ENCODE measurements around the gene SLC26A2. TPM values are rescaled to one million over a fixed set of nuclear protein-coding genes. Genes with fewer than 3 reads are reported as not detected.

Gene SLC26A2
- total RNA-seq, 1 donor from 2014 or later: 1.8 TPM

DNA sequence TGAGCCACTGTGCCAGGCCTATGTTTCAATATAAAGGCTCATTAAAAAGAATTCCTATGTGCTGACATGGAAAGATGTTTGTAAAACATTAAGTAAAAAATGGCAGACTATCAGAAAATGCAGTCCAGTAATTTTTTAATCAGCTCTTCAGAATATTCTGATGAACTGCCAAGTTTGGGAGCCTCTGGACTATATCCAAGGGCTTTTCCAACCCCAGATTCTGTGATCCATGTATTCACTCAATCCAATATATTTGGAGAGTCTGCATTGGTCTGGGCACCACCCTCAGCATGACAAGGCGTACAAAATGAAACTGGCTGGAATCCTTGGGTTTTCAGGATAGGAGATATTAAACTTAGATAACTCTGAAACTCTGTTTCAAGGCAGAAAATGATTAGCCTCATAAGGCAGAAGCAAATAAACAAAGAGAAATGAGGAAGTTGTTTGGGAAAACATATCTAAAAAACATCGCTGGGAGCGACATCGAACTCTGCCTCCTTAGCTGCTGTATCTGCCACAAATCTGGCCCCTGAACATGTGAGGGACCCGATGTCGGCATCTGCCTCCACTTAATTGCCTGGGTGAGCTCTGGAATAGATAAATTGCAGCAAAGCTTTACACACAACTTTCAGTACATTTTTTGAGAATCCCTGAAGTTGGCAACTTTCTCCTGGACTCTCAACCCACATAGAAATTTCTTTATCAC is 30.4 kb upstream of the SLC26A2 start:
- no peaks in the 10 kb centered on the region for H3K36me3 ChIP-seq (ENCODE audit: control insufficient read depth, insufficient read depth, low read length)
- no peak for DNase-seq (ENCODE audit: low read depth)
- H3K4me3 ChIP-seq (ENCODE audit: low read depth, low read length): no peak overlapping the region
- TF ChIP-seq, protein P1, sequence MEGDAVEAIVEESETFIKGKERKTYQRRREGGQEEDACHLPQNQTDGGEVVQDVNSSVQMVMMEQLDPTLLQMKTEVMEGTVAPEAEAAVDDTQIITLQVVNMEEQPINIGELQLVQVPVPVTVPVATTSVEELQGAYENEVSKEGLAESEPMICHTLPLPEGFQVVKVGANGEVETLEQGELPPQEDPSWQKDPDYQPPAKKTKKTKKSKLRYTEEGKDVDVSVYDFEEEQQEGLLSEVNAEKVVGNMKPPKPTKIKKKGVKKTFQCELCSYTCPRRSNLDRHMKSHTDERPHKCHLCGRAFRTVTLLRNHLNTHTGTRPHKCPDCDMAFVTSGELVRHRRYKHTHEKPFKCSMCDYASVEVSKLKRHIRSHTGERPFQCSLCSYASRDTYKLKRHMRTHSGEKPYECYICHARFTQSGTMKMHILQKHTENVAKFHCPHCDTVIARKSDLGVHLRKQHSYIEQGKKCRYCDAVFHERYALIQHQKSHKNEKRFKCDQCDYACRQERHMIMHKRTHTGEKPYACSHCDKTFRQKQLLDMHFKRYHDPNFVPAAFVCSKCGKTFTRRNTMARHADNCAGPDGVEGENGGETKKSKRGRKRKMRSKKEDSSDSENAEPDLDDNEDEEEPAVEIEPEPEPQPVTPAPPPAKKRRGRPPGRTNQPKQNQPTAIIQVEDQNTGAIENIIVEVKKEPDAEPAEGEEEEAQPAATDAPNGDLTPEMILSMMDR (IDR thresholded peaks at IDR 0.05; ENCODE audit: insufficient read depth, low read length, severe bottlenecking): no peak
- H3K27me3 ChIP-seq (ENCODE audit: control insufficient read depth, insufficient read depth, low read length): no peaks in the 10 kb centered on the region
- no peak for FAIRE-seq

DNA sequence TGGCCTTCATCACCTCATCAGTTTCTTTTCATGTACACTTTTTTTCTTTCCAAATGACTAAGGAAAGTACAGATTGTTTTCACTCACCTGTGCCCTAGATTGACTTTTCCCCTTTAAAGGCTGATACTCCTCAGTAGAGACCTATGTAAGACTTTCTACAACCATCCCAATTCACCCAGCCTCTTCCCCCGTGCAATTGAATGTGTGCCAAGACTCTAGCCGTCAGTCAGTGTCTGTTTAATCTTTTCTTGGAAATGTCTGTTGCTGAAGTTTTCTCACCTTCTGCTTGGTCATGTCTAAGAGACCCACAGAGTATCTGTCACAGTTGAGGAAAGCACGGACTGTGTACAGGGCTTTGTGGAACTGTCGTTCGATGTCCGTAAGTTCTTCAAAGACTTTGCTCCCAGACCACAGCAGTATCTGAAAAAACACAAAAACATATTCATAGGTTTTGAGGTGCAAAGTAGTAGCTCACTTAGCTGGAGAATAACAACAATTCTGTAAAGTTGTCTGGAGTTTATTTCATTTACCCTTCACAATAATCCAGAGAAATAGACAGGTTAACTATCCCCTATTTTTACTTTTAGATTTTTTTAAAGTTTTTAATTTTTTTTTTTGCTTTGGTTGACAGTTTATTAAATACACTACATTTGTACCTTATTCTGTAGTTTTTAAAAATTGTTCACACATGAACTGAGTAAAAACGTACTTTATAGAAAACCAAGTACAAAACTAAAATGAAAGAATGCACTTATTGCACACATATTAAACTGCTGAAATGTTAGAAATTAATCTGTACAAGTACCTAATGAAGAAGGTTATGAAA is 29.6 kb upstream of the SLC26A2 start:
- DNase-seq (ENCODE audit: low read depth) (no peak), FAIRE-seq (no peak)
- TF ChIP-seq, protein P1 (IDR thresholded peaks at IDR 0.05; ENCODE audit: insufficient read depth, low read length, severe bottlenecking): no peak
- H3K27me3 ChIP-seq (ENCODE audit: control insufficient read depth, insufficient read depth, low read length): no peaks in the 10 kb centered on the region
- H3K36me3 ChIP-seq (ENCODE audit: control insufficient read depth, insufficient read depth, low read length): no peaks in the 10 kb centered on the region
- no peak overlapping the region for H3K4me3 ChIP-seq (ENCODE audit: low read depth, low read length)

DNA sequence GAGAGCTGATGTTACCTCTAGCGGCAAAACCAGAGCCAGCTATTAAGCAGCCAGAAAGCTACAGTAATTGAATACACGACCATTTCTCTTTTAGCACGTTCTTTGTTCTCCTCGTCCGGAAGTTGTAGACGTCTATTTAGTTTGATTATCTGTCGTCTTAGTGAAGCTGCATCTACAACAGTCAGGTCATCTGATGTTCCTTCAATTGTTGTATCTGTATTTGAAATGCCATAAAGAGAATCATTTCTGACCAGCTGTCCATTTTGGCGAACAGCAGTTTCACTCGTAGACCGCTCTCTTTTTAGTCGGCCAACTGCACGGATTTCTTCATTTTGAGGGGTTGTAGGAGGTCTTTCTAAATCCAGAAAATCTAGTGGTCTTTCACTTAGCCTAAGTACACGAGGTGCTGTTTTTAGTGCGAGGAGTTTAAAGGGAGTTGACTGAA is 28.5 kb upstream of the SLC26A2 start:
- no peak overlapping the region for H3K4me3 ChIP-seq (ENCODE audit: low read depth, low read length)
- no peak for FAIRE-seq
- DNase-seq (ENCODE audit: low read depth): no peak
- H3K27me3 ChIP-seq (ENCODE audit: control insufficient read depth, insufficient read depth, low read length): no peaks in the 10 kb centered on the region
- TF ChIP-seq, protein P1 (IDR thresholded peaks at IDR 0.05; ENCODE audit: insufficient read depth, low read length, severe bottlenecking): no peak
- H3K36me3 ChIP-seq (ENCODE audit: control insufficient read depth, insufficient read depth, low read length): no peaks in the 10 kb centered on the region

DNA sequence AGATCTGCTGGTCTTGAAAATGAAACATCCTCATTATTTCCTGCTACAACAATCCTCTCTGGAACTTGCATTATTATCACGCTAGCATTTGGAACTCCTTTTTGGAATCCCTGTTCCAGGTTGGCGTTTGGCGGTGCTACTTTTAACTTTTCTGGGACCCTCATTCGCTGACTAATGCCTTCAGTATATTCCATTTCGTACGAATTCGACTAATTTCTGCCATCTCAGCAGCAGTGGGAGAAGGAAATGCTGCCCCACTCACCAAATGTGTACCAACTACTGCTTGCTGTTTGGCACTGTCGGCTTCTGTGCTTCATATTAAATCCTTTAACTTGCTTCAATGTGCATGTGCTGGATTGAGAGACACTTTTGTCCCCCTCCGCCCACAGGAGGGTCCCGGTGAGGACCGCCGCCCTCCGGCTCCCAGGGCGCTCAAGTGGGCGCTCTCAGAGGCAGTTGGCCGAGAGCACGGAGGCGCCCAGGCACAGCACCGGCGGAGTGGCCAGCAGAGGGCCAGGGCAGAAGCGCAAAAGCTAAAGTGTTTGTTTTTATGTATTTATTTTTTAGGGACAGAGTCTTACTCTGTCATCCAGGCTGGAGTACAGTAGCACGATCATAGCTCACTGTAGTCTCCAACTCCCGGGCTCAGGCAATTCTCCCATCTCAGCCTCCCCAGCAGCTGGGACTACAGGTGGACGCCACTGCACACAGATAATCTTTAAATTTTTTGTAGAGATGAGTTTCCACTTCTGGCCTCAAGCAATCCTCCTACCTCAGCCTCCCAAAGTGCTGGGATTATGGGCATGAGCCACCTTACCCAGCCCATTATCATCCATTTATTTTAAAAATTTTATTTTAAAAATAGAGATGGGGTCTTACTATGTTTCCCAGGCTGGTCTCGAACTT is 27.9 kb upstream of the SLC26A2 start:
- Histone ChIP-seq H3K27me3 (ENCODE audit: control insufficient read depth, insufficient read depth, low read length) (no peaks in the 10 kb centered on the region), H3K4me3 (ENCODE audit: low read depth, low read length) (peak overlapping the region; percentile 4), H3K36me3 (ENCODE audit: control insufficient read depth, insufficient read depth, low read length) (no peaks in the 10 kb centered on the region)
- DNase-seq (ENCODE audit: low read depth) (no peak), FAIRE-seq (no peak)
- TF ChIP-seq, protein P1 (IDR thresholded peaks at IDR 0.05; ENCODE audit: insufficient read depth, low read length, severe bottlenecking): peak; percentile 64

DNA sequence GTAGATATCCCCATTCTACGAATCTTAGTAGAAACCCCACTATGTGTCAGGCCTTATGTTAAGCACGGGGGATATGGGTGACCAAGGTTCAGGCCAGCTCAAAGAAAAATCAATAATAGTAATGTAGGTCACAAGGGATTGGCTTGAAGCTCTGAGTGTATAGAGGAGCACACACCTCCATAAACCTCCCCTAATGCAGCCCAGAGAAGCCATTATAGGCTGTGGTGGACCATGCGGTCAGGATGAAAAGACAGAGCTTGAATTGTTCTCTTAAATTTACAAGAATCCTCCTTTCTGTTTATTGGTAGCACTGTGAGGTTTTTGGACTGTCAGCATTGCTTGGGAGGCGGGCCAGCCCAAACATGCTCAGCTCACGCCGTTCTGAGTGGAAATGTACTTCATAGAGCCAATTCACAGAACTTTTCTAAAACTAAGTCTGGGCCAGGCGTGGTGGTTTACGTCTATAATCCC is 25.1 kb upstream of the SLC26A2 start:
- Histone ChIP-seq H3K27me3 (ENCODE audit: control insufficient read depth, insufficient read depth, low read length) (no peaks in the 10 kb centered on the region), H3K36me3 (ENCODE audit: control insufficient read depth, insufficient read depth, low read length) (no peaks in the 10 kb centered on the region), H3K4me3 (ENCODE audit: low read depth, low read length) (no peak overlapping the region)
- FAIRE-seq (no peak), DNase-seq (ENCODE audit: low read depth) (peak; percentile 56)
- TF ChIP-seq, protein P1 (IDR thresholded peaks at IDR 0.05; ENCODE audit: insufficient read depth, low read length, severe bottlenecking): no peak
